Hepatocyte (in vitro differentiated cells): ENCODE measurements around the gene KLRC1.

ENCODE experiments used
- EZH2 ChIP-seq: fragments of 200-600 bp; sonication (generic); IDR thresholded peaks from 2 replicates; pipeline ENCODE4 v1.6.1; 2016; ENCODE audit warnings: antibody characterized with exemption, mild to moderate bottlenecking, borderline replicate concordance
- EZH2phosphoT487 ChIP-seq: fragments of 200-600 bp; sonication (generic); IDR thresholded peaks from one replicate; pipeline ENCODE4 v1.6.1; 2018; ENCODE audit warnings: antibody characterized with exemption, mild to moderate bottlenecking, low read depth, moderate library complexity; ENCODE audit not compliant: unreplicated experiment, severe bottlenecking
- TF ChIP-seq, protein P1 (sequence below): fragments of 200-600 bp; sonication (generic); IDR thresholded peaks from 2 replicates; pipeline ENCODE4 v1.5.1; 2016; ENCODE audit warnings: antibody characterized with exemption, mild to moderate bottlenecking; ENCODE audit not compliant: poor library complexity

GRCh38 chr12:10406725-10407124 lies 46.5 kb downstream of the KLRC1 start:
- TF ChIP-seq, protein P1, sequence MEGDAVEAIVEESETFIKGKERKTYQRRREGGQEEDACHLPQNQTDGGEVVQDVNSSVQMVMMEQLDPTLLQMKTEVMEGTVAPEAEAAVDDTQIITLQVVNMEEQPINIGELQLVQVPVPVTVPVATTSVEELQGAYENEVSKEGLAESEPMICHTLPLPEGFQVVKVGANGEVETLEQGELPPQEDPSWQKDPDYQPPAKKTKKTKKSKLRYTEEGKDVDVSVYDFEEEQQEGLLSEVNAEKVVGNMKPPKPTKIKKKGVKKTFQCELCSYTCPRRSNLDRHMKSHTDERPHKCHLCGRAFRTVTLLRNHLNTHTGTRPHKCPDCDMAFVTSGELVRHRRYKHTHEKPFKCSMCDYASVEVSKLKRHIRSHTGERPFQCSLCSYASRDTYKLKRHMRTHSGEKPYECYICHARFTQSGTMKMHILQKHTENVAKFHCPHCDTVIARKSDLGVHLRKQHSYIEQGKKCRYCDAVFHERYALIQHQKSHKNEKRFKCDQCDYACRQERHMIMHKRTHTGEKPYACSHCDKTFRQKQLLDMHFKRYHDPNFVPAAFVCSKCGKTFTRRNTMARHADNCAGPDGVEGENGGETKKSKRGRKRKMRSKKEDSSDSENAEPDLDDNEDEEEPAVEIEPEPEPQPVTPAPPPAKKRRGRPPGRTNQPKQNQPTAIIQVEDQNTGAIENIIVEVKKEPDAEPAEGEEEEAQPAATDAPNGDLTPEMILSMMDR, result no peak
- TF ChIP-seq EZH2 (no peak), EZH2phosphoT487 (no peak)
